DOHH2 (cell line): ENCODE measurements around the gene MAGT1.
"Not testable (repeated sequence)": the region's sequence is repeated elsewhere in the genome, so short reads cannot be mapped to it uniquely, and the experiment has no call there.

Experiments used
- H3F3A ChIP-seq: fragments of 200-600 bp; sonication (generic), shearing (Covaris generic); 2 replicates; pipeline ENCODE4 v1.6.0; 2016; ENCODE audit warnings: antibody characterized with exemption, mild to moderate bottlenecking; ENCODE audit not compliant: control insufficient read depth, insufficient read depth
- H3K27ac ChIP-seq: fragments of 200-600 bp; sonication (generic); 2 replicates; pipeline ENCODE4 v1.5.1; 2014; ENCODE audit warnings: low read depth, mild to moderate bottlenecking, low read length, moderate library complexity
- H3K27me3 ChIP-seq: fragments of 200-600 bp; sonication (generic); 2 replicates; pipeline ENCODE4 v1.6.1; 2014; ENCODE audit warnings: mild to moderate bottlenecking, low read length, mixed read lengths; ENCODE audit not compliant: control insufficient read depth
- H3K36me3 ChIP-seq: fragments of 200-600 bp; sonication (generic); 2 replicates; pipeline ENCODE4 v1.6.1; 2014; ENCODE audit warnings: mild to moderate bottlenecking, low read length, moderate library complexity, mixed read lengths; ENCODE audit not compliant: control insufficient read depth
- H3K4me1 ChIP-seq: fragments of 200-600 bp; sonication (generic); 2 replicates; pipeline ENCODE4 v1.6.1; 2014; ENCODE audit warnings: mild to moderate bottlenecking, low read length, mixed read lengths; ENCODE audit not compliant: control insufficient read depth
- H3K4me2 ChIP-seq: fragments of 200-600 bp; sonication (generic); 2 replicates; pipeline ENCODE4 v1.6.0; 2014; ENCODE audit warnings: mild to moderate bottlenecking, low read length, moderate library complexity
- H3K4me3 ChIP-seq: fragments of 200-600 bp; sonication (generic); 2 replicates; pipeline ENCODE4 v1.5.1; 2014; ENCODE audit warnings: mild to moderate bottlenecking, low read length, mixed read lengths
- H3K79me2 ChIP-seq: fragments of 200-600 bp; sonication (generic); 2 replicates; pipeline ENCODE4 v1.6.1; 2014; ENCODE audit warnings: mild to moderate bottlenecking, low read length, mixed read lengths; ENCODE audit not compliant: control insufficient read depth
- H3K9me2 ChIP-seq: fragments of 200-600 bp; sonication (generic); replicated peaks from 2 replicates; pipeline ENCODE4 v1.6.1; 2014; ENCODE audit warnings: mild to moderate bottlenecking, low read length, mixed read lengths; ENCODE audit not compliant: control insufficient read depth
- H3K9me3 ChIP-seq: fragments of 200-600 bp; sonication (generic); 2 replicates; pipeline ENCODE4 v1.6.1; 2014; ENCODE audit warnings: antibody characterized with exemption, low read length, mixed read lengths; ENCODE audit not compliant: control insufficient read depth, insufficient read depth
- H4K20me1 ChIP-seq: fragments of 200-600 bp; sonication (generic); 2 replicates; pipeline ENCODE4 v1.6.0; 2014; ENCODE audit warnings: low read depth, mild to moderate bottlenecking, antibody characterized with exemption, low read length, moderate library complexity; ENCODE audit not compliant: control insufficient read depth, insufficient read depth
- EZH2phosphoT487 ChIP-seq: fragments of 200-600 bp; sonication (generic); IDR thresholded peaks from 2 replicates; pipeline ENCODE4 v1.6.1; 2017; ENCODE audit warnings: borderline replicate concordance, mild to moderate bottlenecking, antibody characterized with exemption, low read length, moderate library complexity, mixed read lengths
- TF ChIP-seq, protein P1 (sequence below): fragments of 200-600 bp; sonication (generic); IDR thresholded peaks from one replicate; pipeline ENCODE4 v1.5.1; 2014; ENCODE audit warnings: antibody characterized with exemption, mild to moderate bottlenecking, low read depth, low read length; ENCODE audit not compliant: poor library complexity, severe bottlenecking

MAGT1 gene

DNA sequence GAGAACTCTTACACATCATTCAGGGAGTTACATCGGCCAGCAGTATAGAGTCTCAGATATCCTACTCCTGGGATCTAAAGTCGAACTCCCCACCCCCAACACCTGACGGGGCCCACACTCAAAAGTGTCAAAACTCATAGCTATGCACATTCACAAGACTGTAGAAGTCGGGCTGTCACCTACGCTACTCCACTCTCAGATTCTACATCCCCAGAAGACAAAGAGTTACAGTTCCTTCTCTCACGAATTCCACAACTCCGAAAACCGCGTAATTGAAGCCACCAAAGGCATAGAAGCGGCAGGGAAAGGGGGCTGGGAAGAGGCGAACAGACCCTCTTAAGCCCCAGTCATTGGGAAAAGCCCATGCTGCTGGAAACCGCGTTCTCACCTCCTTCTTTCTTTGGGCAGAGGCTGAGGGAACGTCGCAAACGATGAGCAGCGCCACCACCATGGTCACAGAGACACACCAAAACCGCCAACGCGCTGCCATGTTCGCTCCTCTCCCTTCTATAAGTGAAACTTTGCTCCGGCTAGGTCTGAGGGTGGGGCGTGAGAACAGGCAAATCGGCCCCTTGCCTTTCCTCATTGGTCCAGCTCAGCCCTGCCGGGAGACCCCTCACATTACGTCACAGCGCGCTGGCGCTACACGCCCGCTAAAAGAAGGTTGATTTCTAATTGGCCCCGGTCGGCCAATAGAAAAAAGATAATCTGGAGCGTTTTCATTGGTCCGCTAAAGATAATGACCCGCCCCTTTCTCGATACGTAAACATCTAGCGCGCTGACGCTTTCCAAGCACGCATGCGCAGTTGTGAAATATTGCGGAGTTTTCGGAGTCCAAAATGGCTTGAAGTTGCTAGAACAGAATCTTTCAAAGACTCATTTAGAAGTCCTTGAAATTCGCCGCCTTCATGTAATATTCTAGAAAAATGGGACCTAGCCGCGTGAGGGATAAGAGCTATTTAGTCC, at the start of gene MAGT1:
Gene MAGT1 (minus strand): TSS at position 515 of the 966 bp plus-strand sequence. CDS start 25 bp downstream, at position 490.
- Histone ChIP-seq H3F3A (peaks cover 5% of the 10 kb centered on the region), H3K4me2 (peak within 1 kb of the TSS; percentile 73), H3K36me3 (peaks cover 11% of the 10 kb centered on the region), H3K4me1 (peaks cover 15% of the 10 kb centered on the region), H4K20me1 (no peaks in the 10 kb centered on the region), H3K27ac (peak within 1 kb of the TSS; percentile 76), H3K27me3 (no peaks in the 10 kb centered on the region), H3K4me3 (peak within 1 kb of the TSS; percentile 82), H3K9me2 (no peaks in the 10 kb centered on the region), H3K79me2 (peaks cover 58% of the 10 kb centered on the region), H3K9me3 (no peaks in the 10 kb centered on the region)
- TF ChIP-seq, protein P1, sequence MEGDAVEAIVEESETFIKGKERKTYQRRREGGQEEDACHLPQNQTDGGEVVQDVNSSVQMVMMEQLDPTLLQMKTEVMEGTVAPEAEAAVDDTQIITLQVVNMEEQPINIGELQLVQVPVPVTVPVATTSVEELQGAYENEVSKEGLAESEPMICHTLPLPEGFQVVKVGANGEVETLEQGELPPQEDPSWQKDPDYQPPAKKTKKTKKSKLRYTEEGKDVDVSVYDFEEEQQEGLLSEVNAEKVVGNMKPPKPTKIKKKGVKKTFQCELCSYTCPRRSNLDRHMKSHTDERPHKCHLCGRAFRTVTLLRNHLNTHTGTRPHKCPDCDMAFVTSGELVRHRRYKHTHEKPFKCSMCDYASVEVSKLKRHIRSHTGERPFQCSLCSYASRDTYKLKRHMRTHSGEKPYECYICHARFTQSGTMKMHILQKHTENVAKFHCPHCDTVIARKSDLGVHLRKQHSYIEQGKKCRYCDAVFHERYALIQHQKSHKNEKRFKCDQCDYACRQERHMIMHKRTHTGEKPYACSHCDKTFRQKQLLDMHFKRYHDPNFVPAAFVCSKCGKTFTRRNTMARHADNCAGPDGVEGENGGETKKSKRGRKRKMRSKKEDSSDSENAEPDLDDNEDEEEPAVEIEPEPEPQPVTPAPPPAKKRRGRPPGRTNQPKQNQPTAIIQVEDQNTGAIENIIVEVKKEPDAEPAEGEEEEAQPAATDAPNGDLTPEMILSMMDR = peak; percentile 25
- no peak for TF ChIP-seq EZH2phosphoT487

DNA sequence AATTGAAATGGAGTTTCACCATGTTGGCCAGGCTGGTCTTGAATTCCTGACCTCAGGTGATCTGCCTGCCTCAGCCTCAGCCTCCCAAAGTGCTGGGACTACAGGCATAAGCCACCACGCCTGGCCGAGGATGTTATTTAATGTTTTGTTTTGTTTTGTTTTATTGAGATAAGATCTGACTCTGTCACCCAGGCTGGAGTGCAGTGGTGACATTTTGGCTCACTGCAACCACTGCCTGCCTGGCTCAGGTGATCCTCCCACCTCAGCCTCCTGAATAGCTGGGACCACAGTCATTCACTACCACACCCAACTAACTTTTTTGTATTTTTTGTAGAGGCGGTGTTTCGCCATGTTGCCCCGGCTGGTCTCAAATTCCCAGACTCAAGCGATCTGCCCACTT, 49.8 kb upstream of the MAGT1 start:
- H3K4me2 ChIP-seq, H4K20me1 ChIP-seq, H3F3A ChIP-seq, H3K79me2 ChIP-seq, H3K27ac ChIP-seq, H3K4me3 ChIP-seq, H3K9me3 ChIP-seq, H3K9me2 ChIP-seq, H3K27me3 ChIP-seq, H3K36me3 ChIP-seq: not testable (repeated sequence)
- peaks cover 16% of the 10 kb centered on the region for H3K4me1 ChIP-seq

DNA sequence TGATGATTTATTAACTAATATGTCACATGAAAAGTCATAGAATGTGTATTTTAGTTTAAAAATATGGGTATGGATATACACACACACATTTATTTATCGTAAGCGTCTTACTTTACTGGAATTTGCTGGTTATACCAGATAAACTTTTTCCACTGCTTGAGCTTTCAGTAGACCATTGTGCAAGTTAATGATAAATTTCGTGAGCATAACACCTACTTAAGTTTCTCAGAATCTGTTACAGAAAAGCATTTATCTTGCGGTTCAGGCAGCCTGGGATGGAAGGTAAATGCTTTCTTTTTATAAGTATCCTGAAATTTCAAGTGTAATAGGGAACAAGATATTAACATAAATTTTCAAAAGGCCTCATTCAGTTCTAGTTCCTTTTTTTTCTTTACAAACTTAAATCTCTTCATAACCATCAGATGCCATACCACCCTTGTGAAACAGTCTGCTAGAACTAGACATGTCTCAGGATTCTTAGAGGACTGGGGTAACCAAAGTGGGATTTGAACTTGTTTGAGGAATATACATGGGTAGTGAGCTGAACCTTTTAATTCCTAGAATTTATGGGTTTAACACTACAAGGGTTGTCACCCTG, 42.9 kb upstream of the MAGT1 start:
- Histone ChIP-seq H3K27me3 (no peaks in the 10 kb centered on the region), H3K9me3 (no peaks in the 10 kb centered on the region), H3F3A (no peaks in the 10 kb centered on the region), H3K36me3 (no peaks in the 10 kb centered on the region), H3K4me1 (peaks cover 11% of the 10 kb centered on the region), H3K4me3 (no peak overlapping the region), H3K4me2 (no peak overlapping the region), H3K9me2 (no peaks in the 10 kb centered on the region), H3K27ac (no peak overlapping the region), H4K20me1 (no peaks in the 10 kb centered on the region), H3K79me2 (no peaks in the 10 kb centered on the region)
- TF ChIP-seq, protein P1 = no peak
- no peak for TF ChIP-seq EZH2phosphoT487

DNA sequence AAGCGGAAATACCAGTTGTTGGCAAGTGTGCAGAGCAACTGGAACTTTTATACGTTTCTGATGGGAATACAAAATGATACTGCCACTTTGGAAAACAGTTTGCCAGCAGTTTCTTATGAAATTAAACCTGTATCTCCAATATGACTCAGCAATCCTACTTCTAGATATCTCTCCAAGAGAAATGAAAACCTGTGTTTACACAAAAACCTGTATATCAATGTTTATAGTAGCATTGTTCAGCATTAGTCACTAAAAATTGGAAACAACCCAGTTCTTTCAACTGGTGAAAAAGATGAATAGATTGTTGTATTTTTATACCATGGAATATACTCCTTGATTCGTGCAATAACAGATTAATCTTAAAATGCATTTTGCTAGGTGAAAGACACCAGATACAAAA, 42.1 kb upstream of the MAGT1 start:
- H4K20me1 ChIP-seq = no peaks in the 10 kb centered on the region
- no peak overlapping the region for H3K4me2 ChIP-seq
- H3K4me1 ChIP-seq = peaks cover 3% of the 10 kb centered on the region; the same call in 1 of the 2 replicates
- no peaks in the 10 kb centered on the region for H3F3A ChIP-seq
- H3K36me3 ChIP-seq = no peaks in the 10 kb centered on the region
- H3K9me2 ChIP-seq = no peaks in the 10 kb centered on the region
- TF ChIP-seq, protein P1 = no peak
- H3K27ac ChIP-seq = no peak overlapping the region
- no peak overlapping the region for H3K4me3 ChIP-seq
- no peaks in the 10 kb centered on the region for H3K9me3 ChIP-seq
- no peaks in the 10 kb centered on the region for H3K79me2 ChIP-seq
- no peaks in the 10 kb centered on the region for H3K27me3 ChIP-seq
